Testis (tissue), 3 donors: ENCODE results near the gene RUNX3. TPM values are rescaled to one million over a fixed set of nuclear protein-coding genes. Genes with fewer than 3 reads are reported as not detected.

Experiments used
- DNase-seq: peaks from one replicate; pipeline ENCODE4 v3.0.0-alpha.2; 2019
- H3K27ac ChIP-seq, 2 donors: fragments of 200-600 bp; sonication (generic); one replicate each; pipeline ENCODE4 v1.5.1; 2019
- H3K27me3 ChIP-seq: fragments of 200-600 bp; sonication (generic); one replicate; pipeline ENCODE4 v1.5.1; 2019
- H3K36me3 ChIP-seq: fragments of 200-600 bp; sonication (generic); one replicate; pipeline ENCODE4 v1.5.1; 2017; ENCODE audit warnings: low read depth; ENCODE audit errors: missing control alignments
- H3K4me1 ChIP-seq: fragments of 200-600 bp; sonication (generic); one replicate; pipeline ENCODE4 v1.5.1; 2019
- H3K4me3 ChIP-seq, 2 donors: fragments of 200-600 bp; sonication (generic); one replicate each; pipeline ENCODE4 v1.5.1; 2017 to 2019
- H3K9me3 ChIP-seq: fragments of 200-600 bp; sonication (generic); one replicate; pipeline ENCODE4 v1.5.1; 2017
- CTCF ChIP-seq, 3 experiments: fragments of 450-650 bp in 2 of 3; fragments of 200-600 bp in 1 of 3; sonication (generic) in 1 of 3; IDR thresholded peaks; one replicate each; pipeline ENCODE4 v1.5.1; 2016 to 2019; ENCODE audit warnings: antibody characterized with exemption in 3 of 3, mild to moderate bottlenecking in 2 of 3, moderate library complexity in 1 of 3
- POLR2A ChIP-seq: fragments of 450-650 bp; IDR thresholded peaks from one replicate; pipeline ENCODE4 v1.6.1; 2017; ENCODE audit warnings: antibody characterized with exemption, mild to moderate bottlenecking, moderate library complexity
- WGBS, 2 donors: methylation state at CpG; one replicate each; pipeline ENCODE4 v1.1.5; 2018; 5-methylcytosine and 5-hydroxymethylcytosine counted together
- intact Hi-C: fragments of 100-400 bp; cut with DNase I; formaldehyde crosslinking; loops from one replicate; pipeline ENCODE4 v1.15.1; 2023; ENCODE audit warnings: low total_unique reads
- polyA plus RNA-seq: library from polyadenylated mRNA; stranded (reverse); fragments of 350-450 nt; fragmentation: Illumina TruSeq; extraction: RNeasy Lipid Tissue Mini Kit (QIAGEN cat#74804); gene quantifications from one replicate; pipeline ENCODE4 v1.2.3, GENCODE V29; 2014; ENCODE audit warnings: low read depth, low replicate concordance; ENCODE audit not compliant: insufficient read depth
- total RNA-seq, 2 donors: library from RNA; depleted of rRNA; stranded (reverse); fragments of >200 nt; gene quantifications; one replicate each; pipeline ENCODE4 v1.2.3, GENCODE V29; 2016

Gene RUNX3
- total and polyA plus RNA-seq, 3 donors from 2014 or later, result 5.1 to 6.4 (median 5.7) TPM

- no peaks in the 10 kb centered on the region for H3K27me3 ChIP-seq
- TF ChIP-seq CTCF (IDR thresholded peaks at IDR 0.05) (no peak), POLR2A (no peak)
- 87 to 89% methylated on average over 9 of the region's 9 CpGs for WGBS, 2 donors
- no peak overlapping the region for H3K27ac ChIP-seq
- H3K4me3 ChIP-seq, result no peak overlapping the region
- no peaks in the 10 kb centered on the region for H3K9me3 ChIP-seq
- no peaks in the 10 kb centered on the region for H3K4me1 ChIP-seq
- no peak for DNase-seq
- H3K36me3 ChIP-seq, result no peaks in the 10 kb centered on the region
- intact Hi-C loops, result no loop called here
Measured at GRCh38 chr1:24948079-24948827, 18.2 kb upstream of the RUNX3 start.

DNA sequence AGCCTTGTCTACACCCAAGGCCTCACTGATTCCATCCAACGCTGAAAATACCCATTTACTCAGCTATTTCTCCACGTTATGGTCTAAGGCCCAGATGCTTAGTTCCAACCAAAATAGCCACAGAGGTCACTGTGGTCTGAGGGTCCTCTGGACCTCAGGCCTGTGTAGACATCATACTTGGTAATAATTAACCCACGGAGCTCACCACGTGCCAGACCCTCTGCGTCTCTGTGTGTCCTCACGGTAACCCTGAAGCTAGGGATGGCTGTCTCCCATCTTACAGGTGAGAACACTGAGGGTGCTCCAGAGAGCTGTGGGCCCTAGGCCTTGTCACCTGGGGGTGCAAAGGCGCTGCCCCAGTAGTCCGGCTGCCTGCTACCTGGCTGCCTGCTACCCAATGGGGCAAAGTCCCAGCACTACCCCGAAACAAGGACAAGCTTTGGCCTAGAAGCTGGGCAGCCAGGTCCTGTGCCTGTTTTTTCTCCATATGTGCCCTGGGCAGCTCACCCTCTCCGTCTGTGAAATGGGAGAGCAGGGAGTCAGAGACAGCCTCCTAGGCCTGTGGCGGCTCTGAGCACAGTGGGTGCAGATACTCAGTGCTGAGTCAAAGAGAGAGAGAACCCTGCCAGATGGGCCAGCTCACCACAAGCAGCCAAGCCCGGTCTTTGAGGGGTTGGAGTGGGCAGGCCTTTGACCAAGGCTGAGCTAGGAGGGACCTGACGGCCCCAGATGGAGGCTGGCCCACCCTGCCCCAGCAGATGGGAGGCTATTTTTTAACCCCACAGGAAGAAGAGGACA lies 17.0 kb upstream of the RUNX3 start:
- Histone ChIP-seq H3K27me3 (no peaks in the 10 kb centered on the region), H3K9me3 (no peaks in the 10 kb centered on the region), H3K4me3 (no peak overlapping the region), H3K36me3 (no peaks in the 10 kb centered on the region), H3K4me1 (no peaks in the 10 kb centered on the region), H3K27ac (no peak overlapping the region)
- WGBS, 2 donors, result 91 to 96% methylated on average over 8 to 13 of the region's 13 CpGs
- intact Hi-C loops, result no loop called here
- no peak for DNase-seq
- TF ChIP-seq CTCF (IDR thresholded peaks at IDR 0.05), result no peak
- no peak for TF ChIP-seq POLR2A

GRCh38 chr1:24945354-24946326 lies 15.6 kb upstream of the RUNX3 start:
- DNase-seq, result no peak
- no peaks in the 10 kb centered on the region for H3K27me3 ChIP-seq
- no peak overlapping the region for H3K27ac ChIP-seq
- H3K9me3 ChIP-seq, result no peaks in the 10 kb centered on the region
- WGBS, 2 donors, result 77 to 81% methylated on average over 10 of the region's 10 CpGs
- intact Hi-C loops, result no loop called here
- H3K4me1 ChIP-seq, result no peaks in the 10 kb centered on the region
- H3K36me3 ChIP-seq, result no peaks in the 10 kb centered on the region
- H3K4me3 ChIP-seq, result no peak overlapping the region
- no peak for TF ChIP-seq CTCF (IDR thresholded peaks at IDR 0.05)
- no peak for TF ChIP-seq POLR2A

GRCh38 chr1:24944318-24944717 lies 14.2 kb upstream of the RUNX3 start:
- Histone ChIP-seq H3K9me3 (no peaks in the 10 kb centered on the region), H3K36me3 (no peaks in the 10 kb centered on the region), H3K4me1 (no peaks in the 10 kb centered on the region), H3K4me3 (no peak overlapping the region), H3K27me3 (no peaks in the 10 kb centered on the region), H3K27ac (no peak overlapping the region)
- WGBS, 2 donors, result 96 to 98% methylated on average over 3 of the region's 3 CpGs
- DNase-seq, result no peak
- intact Hi-C loops, result no loop called here
- TF ChIP-seq CTCF (IDR thresholded peaks at IDR 0.05) (no peak), POLR2A (no peak)
